GM23338 (cell line): ENCODE measurements around the gene DNAH17. TPM values are rescaled to one million over a fixed set of nuclear protein-coding genes. Genes with fewer than 3 reads are reported as not detected.

Source experiments
- ATAC-seq: fragments of 200-7000 bp; cut with Tn5 transposase; 3 replicates; pipeline ENCODE4 v1.9.1; 2020
- DNase-seq: peaks from one replicate; pipeline ENCODE4 v3.0.0-alpha.2; 2015; ENCODE audit warnings: low spot score
- H2AFZ ChIP-seq: fragments of 200-600 bp; sonication (generic); 2 replicates; pipeline ENCODE4 v1.8.0; 2016; ENCODE audit warnings: antibody characterized with exemption, mild to moderate bottlenecking, moderate library complexity
- H3F3A ChIP-seq: fragments of 200-600 bp; sonication (generic); replicated peaks from 2 replicates; pipeline ENCODE4 v1.8.0; 2017; ENCODE audit warnings: antibody characterized with exemption, mixed run types, low read depth
- H3K27ac ChIP-seq: fragments of 200-600 bp; sonication (generic); 2 replicates; pipeline ENCODE4 v1.6.1; 2016; ENCODE audit warnings: low read depth
- H3K27me3 ChIP-seq: fragments of 200-600 bp; sonication (generic); 2 replicates; pipeline ENCODE4 v1.8.0; 2016; ENCODE audit warnings: mild to moderate bottlenecking, mixed run types, moderate library complexity; ENCODE audit not compliant: insufficient read depth
- H3K36me3 ChIP-seq: fragments of 200-600 bp; sonication (generic); 2 replicates; pipeline ENCODE4 v1.8.0; 2016; ENCODE audit warnings: mild to moderate bottlenecking; ENCODE audit not compliant: insufficient read depth
- H3K4me1 ChIP-seq: fragments of 200-600 bp; sonication (generic); 2 replicates; pipeline ENCODE4 v1.8.0; 2016; ENCODE audit warnings: mild to moderate bottlenecking, moderate library complexity; ENCODE audit not compliant: insufficient read depth
- H3K4me2 ChIP-seq: fragments of 200-600 bp; sonication (generic); 2 replicates; pipeline ENCODE4 v1.7.1; 2017; ENCODE audit warnings: mixed run types
- H3K4me3 ChIP-seq: fragments of 200-600 bp; sonication (generic); 2 replicates; pipeline ENCODE4 v1.6.1; 2016; ENCODE audit warnings: mixed run types
- H3K79me2 ChIP-seq: fragments of 200-600 bp; sonication (generic); replicated peaks from 2 replicates; pipeline ENCODE4 v1.8.0; 2017; ENCODE audit warnings: mild to moderate bottlenecking; ENCODE audit not compliant: insufficient read depth
- H3K9me2 ChIP-seq: fragments of 200-600 bp; sonication (generic); 2 replicates; pipeline ENCODE4 v1.8.0; 2017; ENCODE audit not compliant: insufficient read depth
- H4K20me1 ChIP-seq: fragments of 200-600 bp; sonication (generic); replicated peaks from 2 replicates; pipeline ENCODE4 v1.8.0; 2017; ENCODE audit warnings: mild to moderate bottlenecking; ENCODE audit not compliant: insufficient read depth
- H3K27ac Mint-ChIP-seq: 2 replicates; pipeline ENCODE4 v1.8.0; 2020; ENCODE audit warnings: inconsistent platforms, mild to moderate bottlenecking, moderate library complexity, mixed read lengths
- H3K27me3 Mint-ChIP-seq: 3 replicates; pipeline ENCODE4 v1.8.0; 2022; ENCODE audit warnings: low read depth, mild to moderate bottlenecking, moderate library complexity, mixed read lengths, inconsistent platforms; ENCODE audit not compliant: insufficient read depth, poor library complexity
- H3K36me3 Mint-ChIP-seq: 3 replicates; pipeline ENCODE4 v1.8.0; 2021; ENCODE audit warnings: low read depth, mild to moderate bottlenecking, inconsistent platforms, moderate library complexity, mixed read lengths
- H3K4me1 Mint-ChIP-seq: 3 replicates; pipeline ENCODE4 v1.8.0; 2020; ENCODE audit warnings: mild to moderate bottlenecking, inconsistent platforms, mixed read lengths
- H3K4me3 Mint-ChIP-seq: 3 replicates; pipeline ENCODE4 v1.8.0; 2021; ENCODE audit warnings: moderate library complexity, mild to moderate bottlenecking, inconsistent platforms, mixed read lengths
- H3K9me3 Mint-ChIP-seq: 3 replicates; pipeline ENCODE4 v1.8.0; 2020; ENCODE audit warnings: moderate library complexity, mild to moderate bottlenecking, inconsistent platforms, mixed read lengths
- CREB1 ChIP-seq: fragments of 250-450 bp; sonication (Bioruptor Pico); IDR thresholded peaks from 2 replicates; pipeline ENCODE4 v1.5.0; 2020; ENCODE audit warnings: low read depth, mild to moderate bottlenecking, moderate library complexity
- EZH2 ChIP-seq: fragments of 200-600 bp; sonication (generic); IDR thresholded peaks from one replicate; pipeline ENCODE4 v1.8.0; 2017; ENCODE audit warnings: antibody characterized with exemption, mild to moderate bottlenecking, low read depth; ENCODE audit not compliant: unreplicated experiment
- EZH2phosphoT487 ChIP-seq: fragments of 200-600 bp; sonication (generic); IDR thresholded peaks from one replicate; pipeline ENCODE4 v1.8.1; 2018; ENCODE audit warnings: antibody characterized with exemption; ENCODE audit not compliant: unreplicated experiment
- POLR2AphosphoS5 ChIP-seq: IDR thresholded peaks from 2 replicates; pipeline ENCODE4 v1.6.1; 2016; ENCODE audit warnings: antibody characterized with exemption, low read depth
- polyA plus RNA-seq: library from polyadenylated mRNA; unstranded; fragments of >200 nt; fragmentation: Nextera tagmentation; extraction: Ambion mirVana; gene quantifications from 2 replicates; pipeline ENCODE4 v1.2.1, GENCODE V29; 2016
- total RNA-seq: library from RNA; depleted of rRNA; stranded (reverse); fragments of >200 nt; shearing (Covaris generic); gene quantifications from 2 replicates; pipeline ENCODE4 v1.2.3, GENCODE V29; 2014
- TF ChIP-seq, protein P1 (sequence below): fragments of 250-450 bp; sonication (Bioruptor Pico); IDR thresholded peaks from 2 replicates; pipeline ENCODE4 v1.5.0; 2020; ENCODE audit warnings: mild to moderate bottlenecking, moderate library complexity
- TF ChIP-seq, protein P2 (sequence below): IDR thresholded peaks from 2 replicates; pipeline ENCODE4 v1.6.1; 2016; ENCODE audit warnings: antibody characterized with exemption

The DNAH17 gene
- total and polyA plus RNA-seq, 2 experiments from 2014 or later: 0.59 to 2.0 TPM

DNA sequence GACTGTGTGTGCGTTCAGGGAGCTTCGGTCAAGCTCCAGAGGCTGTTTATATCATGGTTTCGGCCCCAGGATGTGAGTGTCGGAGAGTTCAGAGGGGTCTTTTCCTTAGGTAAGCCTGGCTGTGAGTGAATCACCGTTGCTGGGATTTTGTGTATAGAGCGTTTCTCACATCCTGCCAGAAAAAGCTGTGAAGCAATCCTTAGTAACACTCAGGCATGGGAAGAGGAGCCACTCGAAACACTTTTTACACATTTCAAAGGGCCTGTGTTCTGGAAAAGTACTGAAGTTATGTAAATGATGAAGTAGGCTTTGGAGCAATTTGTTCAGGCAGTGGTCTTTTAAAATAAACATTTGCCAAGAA is 198.1 kb downstream of the DNAH17 start (continued):
- TF ChIP-seq, protein P1, sequence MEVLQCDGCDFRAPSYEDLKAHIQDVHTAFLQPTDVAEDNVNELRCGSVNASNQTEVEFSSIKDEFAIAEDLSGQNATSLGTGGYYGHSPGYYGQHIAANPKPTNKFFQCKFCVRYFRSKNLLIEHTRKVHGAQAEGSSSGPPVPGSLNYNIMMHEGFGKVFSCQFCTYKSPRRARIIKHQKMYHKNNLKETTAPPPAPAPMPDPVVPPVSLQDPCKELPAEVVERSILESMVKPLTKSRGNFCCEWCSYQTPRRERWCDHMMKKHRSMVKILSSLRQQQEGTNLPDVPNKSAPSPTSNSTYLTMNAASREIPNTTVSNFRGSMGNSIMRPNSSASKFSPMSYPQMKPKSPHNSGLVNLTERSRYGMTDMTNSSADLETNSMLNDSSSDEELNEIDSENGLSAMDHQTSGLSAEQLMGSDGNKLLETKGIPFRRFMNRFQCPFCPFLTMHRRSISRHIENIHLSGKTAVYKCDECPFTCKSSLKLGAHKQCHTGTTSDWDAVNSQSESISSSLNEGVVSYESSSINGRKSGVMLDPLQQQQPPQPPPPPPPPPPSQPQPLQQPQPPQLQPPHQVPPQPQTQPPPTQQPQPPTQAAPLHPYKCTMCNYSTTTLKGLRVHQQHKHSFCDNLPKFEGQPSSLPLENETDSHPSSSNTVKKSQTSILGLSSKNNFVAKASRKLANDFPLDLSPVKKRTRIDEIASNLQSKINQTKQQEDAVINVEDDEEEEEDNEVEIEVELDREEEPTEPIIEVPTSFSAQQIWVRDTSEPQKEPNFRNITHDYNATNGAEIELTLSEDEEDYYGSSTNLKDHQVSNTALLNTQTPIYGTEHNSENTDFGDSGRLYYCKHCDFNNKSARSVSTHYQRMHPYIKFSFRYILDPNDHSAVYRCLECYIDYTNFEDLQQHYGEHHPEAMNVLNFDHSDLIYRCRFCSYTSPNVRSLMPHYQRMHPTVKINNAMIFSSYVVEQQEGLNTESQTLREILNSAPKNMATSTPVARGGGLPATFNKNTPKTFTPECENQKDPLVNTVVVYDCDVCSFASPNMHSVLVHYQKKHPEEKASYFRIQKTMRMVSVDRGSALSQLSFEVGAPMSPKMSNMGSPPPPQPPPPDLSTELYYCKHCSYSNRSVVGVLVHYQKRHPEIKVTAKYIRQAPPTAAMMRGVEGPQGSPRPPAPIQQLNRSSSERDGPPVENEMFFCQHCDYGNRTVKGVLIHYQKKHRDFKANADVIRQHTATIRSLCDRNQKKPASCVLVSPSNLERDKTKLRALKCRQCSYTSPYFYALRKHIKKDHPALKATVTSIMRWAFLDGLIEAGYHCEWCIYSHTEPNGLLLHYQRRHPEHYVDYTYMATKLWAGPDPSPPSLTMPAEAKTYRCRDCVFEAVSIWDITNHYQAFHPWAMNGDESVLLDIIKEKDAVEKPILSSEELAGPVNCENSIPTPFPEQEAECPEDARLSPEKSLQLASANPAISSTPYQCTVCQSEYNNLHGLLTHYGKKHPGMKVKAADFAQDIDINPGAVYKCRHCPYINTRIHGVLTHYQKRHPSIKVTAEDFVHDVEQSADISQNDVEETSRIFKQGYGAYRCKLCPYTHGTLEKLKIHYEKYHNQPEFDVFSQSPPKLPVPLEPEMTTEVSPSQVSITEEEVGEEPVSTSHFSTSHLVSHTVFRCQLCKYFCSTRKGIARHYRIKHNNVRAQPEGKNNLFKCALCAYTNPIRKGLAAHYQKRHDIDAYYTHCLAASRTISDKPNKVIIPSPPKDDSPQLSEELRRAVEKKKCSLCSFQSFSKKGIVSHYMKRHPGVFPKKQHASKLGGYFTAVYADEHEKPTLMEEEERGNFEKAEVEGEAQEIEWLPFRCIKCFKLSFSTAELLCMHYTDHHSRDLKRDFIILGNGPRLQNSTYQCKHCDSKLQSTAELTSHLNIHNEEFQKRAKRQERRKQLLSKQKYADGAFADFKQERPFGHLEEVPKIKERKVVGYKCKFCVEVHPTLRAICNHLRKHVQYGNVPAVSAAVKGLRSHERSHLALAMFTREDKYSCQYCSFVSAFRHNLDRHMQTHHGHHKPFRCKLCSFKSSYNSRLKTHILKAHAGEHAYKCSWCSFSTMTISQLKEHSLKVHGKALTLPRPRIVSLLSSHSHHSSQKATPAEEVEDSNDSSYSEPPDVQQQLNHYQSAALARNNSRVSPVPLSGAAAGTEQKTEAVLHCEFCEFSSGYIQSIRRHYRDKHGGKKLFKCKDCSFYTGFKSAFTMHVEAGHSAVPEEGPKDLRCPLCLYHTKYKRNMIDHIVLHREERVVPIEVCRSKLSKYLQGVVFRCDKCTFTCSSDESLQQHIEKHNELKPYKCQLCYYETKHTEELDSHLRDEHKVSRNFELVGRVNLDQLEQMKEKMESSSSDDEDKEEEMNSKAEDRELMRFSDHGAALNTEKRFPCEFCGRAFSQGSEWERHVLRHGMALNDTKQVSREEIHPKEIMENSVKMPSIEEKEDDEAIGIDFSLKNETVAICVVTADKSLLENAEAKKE (CRISPR knock-in tag): no peak
- TF ChIP-seq EZH2phosphoT487 (no peak), EZH2 (no peak), CREB1 (CRISPR knock-in tag) (no peak)

GRCh38 chr17:78378225-78379130 is 198.7 kb downstream of the DNAH17 start, which contains the start of gene PGS1:
PGS1 (plus strand) TSS chr17:78378649; CDS start chr17:78378666, 17 bp downstream.
- H2AFZ ChIP-seq: peak within 1 kb of the TSS; percentile 93
- DNase-seq (peak; percentile 86), ATAC-seq (peak; percentile 42)
- Mint-ChIP-seq H3K9me3 (no peaks in the 10 kb centered on the region), H3K27ac (peak within 1 kb of the TSS; percentile 91), H3K27me3 (peaks cover 14% of the 10 kb centered on the region), H3K4me3 (peak within 1 kb of the TSS; percentile 99), H3K36me3 (peaks cover 13% of the 10 kb centered on the region), H3K4me1 (peaks cover 67% of the 10 kb centered on the region)
- peaks cover 42% of the 10 kb centered on the region for H4K20me1 ChIP-seq
- H3F3A ChIP-seq: peaks cover 27% of the 10 kb centered on the region
- no peaks in the 10 kb centered on the region for H3K9me2 ChIP-seq
- peaks cover 49% of the 10 kb centered on the region for H3K79me2 ChIP-seq
- H3K27ac ChIP-seq: peak within 1 kb of the TSS; percentile 85
- peak within 1 kb of the TSS; percentile 100 for H3K4me3 ChIP-seq
- H3K4me2 ChIP-seq: peak within 1 kb of the TSS; percentile 90
- H3K27me3 ChIP-seq: no peaks in the 10 kb centered on the region
- peaks cover 60% of the 10 kb centered on the region for H3K4me1 ChIP-seq
- H3K36me3 ChIP-seq: no peaks in the 10 kb centered on the region; the same call in 1 of the 2 replicates
- TF ChIP-seq, protein P1 (CRISPR knock-in tag): no peak
- TF ChIP-seq POLR2AphosphoS5: peak; percentile 81
- TF ChIP-seq, protein P2, sequence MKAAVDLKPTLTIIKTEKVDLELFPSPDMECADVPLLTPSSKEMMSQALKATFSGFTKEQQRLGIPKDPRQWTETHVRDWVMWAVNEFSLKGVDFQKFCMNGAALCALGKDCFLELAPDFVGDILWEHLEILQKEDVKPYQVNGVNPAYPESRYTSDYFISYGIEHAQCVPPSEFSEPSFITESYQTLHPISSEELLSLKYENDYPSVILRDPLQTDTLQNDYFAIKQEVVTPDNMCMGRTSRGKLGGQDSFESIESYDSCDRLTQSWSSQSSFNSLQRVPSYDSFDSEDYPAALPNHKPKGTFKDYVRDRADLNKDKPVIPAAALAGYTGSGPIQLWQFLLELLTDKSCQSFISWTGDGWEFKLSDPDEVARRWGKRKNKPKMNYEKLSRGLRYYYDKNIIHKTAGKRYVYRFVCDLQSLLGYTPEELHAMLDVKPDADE: peak; percentile 80
